PC-3 (cell line): ENCODE measurements around the gene EMID1.

Experiments
- CTCF ChIP-seq: fragments of 300-600 bp; sonication (generic); conservative IDR thresholded peaks from 2 replicates; pipeline ENCODE4 v1.5.1; 2017; ENCODE audit warnings: antibody characterized with exemption, low read depth, mild to moderate bottlenecking, low read length
- EZH2 ChIP-seq: fragments of 300-600 bp; sonication (generic); IDR thresholded peaks from one replicate; pipeline ENCODE4 v1.6.1; 2017; ENCODE audit warnings: antibody characterized with exemption, mild to moderate bottlenecking, low read length; ENCODE audit not compliant: unreplicated experiment
- EZH2phosphoT487 ChIP-seq: fragments of 300-600 bp; sonication (generic); IDR thresholded peaks from 2 replicates; pipeline ENCODE4 v1.6.1; 2018; ENCODE audit warnings: mild to moderate bottlenecking, antibody characterized with exemption, low read length, borderline replicate concordance

GRCh38 chr22:29193021-29193420 lies 12.7 kb upstream of the EMID1 start:
- TF ChIP-seq CTCF (no peak), EZH2 (no peak), EZH2phosphoT487 (no peak)
